RWPE1 (cell line): Measurements from ENCODE around the gene TANGO2.
"Not testable (repeated sequence)": the region's sequence is repeated elsewhere in the genome, so short reads cannot be mapped to it uniquely, and the experiment has no call there.

Experiments used
- CTCF ChIA-PET: fragments of 350-600 bp; sonication (Branson Sonifier 250); formaldehyde crosslinking; extraction: SDS; loops from one replicate; lab custom pipeline; 2021; lab: Yijun Ruan, JAX
- POLR2A ChIA-PET: fragments of 400-600 bp; formaldehyde crosslinking; extraction: SDS; loops from one replicate; lab custom pipeline; 2020; ENCODE audit warnings: antibody characterized with exemption; ENCODE audit not compliant: low non-redundant PET; lab: Yijun Ruan, JAX
- DNase-seq: peaks from one replicate; pipeline ENCODE4 v3.0.0; 2012; ENCODE audit warnings: low spot score
- H3K27ac ChIP-seq: fragments of 450-650 bp; 2 replicates; pipeline ENCODE4 v1.5.1; 2017
- CTCF ChIP-seq: fragments of 450-650 bp; conservative IDR thresholded peaks from 2 replicates; pipeline ENCODE4 v1.5.1; 2017; ENCODE audit warnings: low read depth, mild to moderate bottlenecking

The TANGO2 gene

GRCh38 chr22:20066617-20067383, 45.9 kb downstream of the TANGO2 start:
- DNase-seq: no peak
- ChIA-PET POLR2A (interaction anchor here (0.6 kb wide), 1 partner anchor 12 kb away, joined by 5 read pairs; no protein-coding TSS in a partner anchor), CTCF (interaction anchor here (0.6 kb wide), 1 partner anchor 53 kb away, joined by 7 read pairs; no protein-coding TSS in a partner anchor)
- no peak overlapping the region for H3K27ac ChIP-seq
- no peak for TF ChIP-seq CTCF

GRCh38 chr22:20067384-20067682, 46.4 kb downstream of the TANGO2 start:
- DNase-seq, POLR2A ChIA-PET, H3K27ac ChIP-seq: not testable (repeated sequence)
- CTCF ChIA-PET: interaction anchor here (0.6 kb wide), 1 partner anchor 53 kb away, joined by 7 read pairs; no protein-coding TSS in a partner anchor

GRCh38 chr22:20068640-20069039, 47.7 kb downstream of the TANGO2 start:
- POLR2A ChIA-PET: no interaction called here
- DNase-seq: no peak
- TF ChIP-seq CTCF: no peak
- H3K27ac ChIP-seq: no peak overlapping the region
- CTCF ChIA-PET: no interaction called here

GRCh38 chr22:20069331-20070042, 48.6 kb downstream of the TANGO2 start:
- ChIA-PET POLR2A (no interaction called here), CTCF (no interaction called here)
- DNase-seq: no peak
- no peak for TF ChIP-seq CTCF
- no peak overlapping the region for H3K27ac ChIP-seq

- no peak for TF ChIP-seq CTCF
- ChIA-PET CTCF (no interaction called here), POLR2A (no interaction called here)
- DNase-seq: no peak
- no peak overlapping the region for H3K27ac ChIP-seq
Measured at GRCh38 chr22:20071524-20071972, 50.6 kb downstream of the TANGO2 start.

GRCh38 chr22:20076627-20077172, 55.8 kb downstream of the TANGO2 start:
- no peak for DNase-seq
- CTCF ChIA-PET: no interaction called here
- POLR2A ChIA-PET: no interaction called here
- no peak for TF ChIP-seq CTCF
- H3K27ac ChIP-seq: no peak overlapping the region
